Measurements from ENCODE around the gene CBFB. TPM values are rescaled to one million over a fixed set of nuclear protein-coding genes. Genes with fewer than 3 reads are reported as not detected.

Gene CBFB
- total and polyA plus RNA-seq, 2 of the 13 experiments (the other 11 are each of a cell fraction or from before 2014, with no cell fraction given) = 22.1 to 70.8 TPM

- TF ChIP-seq LRRFIP1 (CRISPR knock-in tag; conservative IDR thresholded peaks at IDR 0.05) (no peak), ZNF577 (CRISPR knock-in tag; IDR thresholded peaks at IDR 0.05; ENCODE audit: borderline replicate concordance, low read depth) (no peak), SRY (CRISPR knock-in tag; IDR thresholded peaks at IDR 0.05) (no peak), ZNF580 (CRISPR knock-in tag; IDR thresholded peaks at IDR 0.05; ENCODE audit: borderline replicate concordance, low read depth) (no peak), MED8 (CRISPR knock-in tag; IDR thresholded peaks at IDR 0.05; ENCODE audit: insufficient replicate concordance) (no peak), FOXA3 (CRISPR knock-in tag; IDR thresholded peaks at IDR 0.05) (peak; percentile 65), ZFY (CRISPR knock-in tag; IDR thresholded peaks at IDR 0.05) (peak; percentile 66; the same call in 1 of the 2 replicates), ZNF792 (CRISPR knock-in tag; IDR thresholded peaks at IDR 0.05) (no peak), FOXP4 (CRISPR knock-in tag; IDR thresholded peaks at IDR 0.05) (no peak), HNF1B (CRISPR knock-in tag; IDR thresholded peaks at IDR 0.05) (peak; percentile 26; the same call in 1 of the 2 replicates), ZC3H13 (CRISPR knock-in tag; IDR thresholded peaks at IDR 0.05) (no peak), FOXP1 (IDR thresholded peaks at IDR 0.05) (no peak), FOXP1 (CRISPR knock-in tag; IDR thresholded peaks at IDR 0.05) (no peak), ZNF788 (CRISPR knock-in tag; IDR thresholded peaks at IDR 0.05; ENCODE audit: borderline replicate concordance) (no peak), ZBTB26 (CRISPR knock-in tag; IDR thresholded peaks at IDR 0.05; ENCODE audit: borderline replicate concordance) (no peak)
Measured at GRCh38 chr16:67009158-67009557, 19.8 kb upstream of the CBFB start (continued).
